Germinal center (tissue), 1 donor: ENCODE data around the gene REEP6.
"Not testable (repeated sequence)": the region's sequence is repeated elsewhere in the genome, so short reads cannot be mapped to it uniquely, and the experiment has no call there.

Source experiments
- DNase-seq: peaks from one replicate; pipeline ENCODE4 v3.0.0; 2012; ENCODE audit warnings: mixed read lengths, low spot score

The REEP6 gene

DNA sequence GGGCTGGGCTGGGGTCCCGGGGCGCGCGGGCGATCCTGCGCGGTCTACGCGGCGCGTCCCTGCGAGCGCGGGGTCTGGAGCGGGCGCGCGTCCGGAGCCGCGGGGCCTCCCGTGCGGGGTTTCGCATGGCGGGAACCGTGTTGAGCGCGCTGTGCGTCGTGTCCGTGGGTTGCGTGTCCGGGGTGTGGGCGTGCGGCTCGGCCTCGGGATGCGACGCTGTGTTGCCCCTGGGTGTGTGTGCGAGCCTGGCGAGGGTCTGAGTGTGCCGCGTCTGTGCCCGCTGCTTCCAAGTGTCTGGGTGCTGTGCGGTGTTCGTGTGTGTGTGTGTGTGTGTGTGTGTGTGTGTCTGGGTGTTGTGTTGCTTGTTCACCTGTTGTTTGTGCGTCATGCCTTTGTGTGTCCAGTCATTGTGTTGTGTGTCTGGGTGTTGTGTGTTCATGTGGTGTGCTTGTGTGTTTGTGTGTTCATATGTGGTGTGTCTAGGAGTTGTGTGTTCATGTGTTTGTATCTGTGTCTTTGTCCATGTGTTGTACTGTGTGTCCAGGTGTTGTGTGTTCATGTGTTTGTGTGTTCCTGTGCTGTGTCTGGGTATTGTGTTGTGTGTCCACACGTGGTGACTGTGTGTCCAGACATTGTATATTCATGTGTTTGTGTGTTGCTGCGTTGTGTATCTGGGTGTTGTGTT lies 33.4 kb downstream of the REEP6 start:
- no peak for DNase-seq

DNA sequence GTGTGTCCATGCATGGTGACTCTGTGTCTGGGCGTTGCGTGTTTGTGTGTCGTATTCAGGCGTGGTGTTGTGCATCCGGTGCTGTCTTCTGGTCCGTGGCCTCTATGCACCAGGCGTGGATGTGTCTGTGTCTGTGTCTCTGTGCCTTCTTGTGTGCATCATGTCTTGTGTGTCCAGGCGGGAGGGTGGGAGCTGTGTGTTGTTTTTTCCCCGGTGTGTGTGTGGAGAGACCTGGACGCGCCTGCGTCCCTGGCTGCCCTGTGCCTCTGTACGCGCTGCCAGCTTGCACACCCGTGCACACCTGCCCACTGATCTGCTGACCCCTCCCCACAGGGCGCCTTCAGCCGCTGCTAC lies 34.0 kb downstream of the REEP6 start:
- no peak for DNase-seq

DNA sequence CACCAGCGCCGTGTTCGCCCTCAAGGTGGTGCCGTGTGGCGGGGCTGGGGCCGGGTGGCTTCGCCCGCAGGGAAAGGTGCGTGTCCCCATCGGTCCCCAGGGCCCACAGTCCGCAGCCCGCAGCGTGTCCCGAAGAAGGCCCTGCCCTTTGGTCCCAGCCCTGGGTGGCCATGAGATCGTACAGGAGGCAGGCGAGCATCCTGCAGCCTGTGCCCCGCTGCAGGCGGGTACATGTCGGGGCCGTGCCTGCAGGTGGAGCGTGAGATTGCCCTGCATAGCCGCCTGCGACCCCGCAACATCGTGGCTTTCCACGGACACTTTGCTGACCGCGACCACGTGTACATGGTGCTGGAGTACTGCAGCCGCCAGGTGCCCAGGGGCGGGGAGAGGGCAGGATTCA lies 34.4 kb downstream of the REEP6 start:
- DNase-seq = no peak

DNA sequence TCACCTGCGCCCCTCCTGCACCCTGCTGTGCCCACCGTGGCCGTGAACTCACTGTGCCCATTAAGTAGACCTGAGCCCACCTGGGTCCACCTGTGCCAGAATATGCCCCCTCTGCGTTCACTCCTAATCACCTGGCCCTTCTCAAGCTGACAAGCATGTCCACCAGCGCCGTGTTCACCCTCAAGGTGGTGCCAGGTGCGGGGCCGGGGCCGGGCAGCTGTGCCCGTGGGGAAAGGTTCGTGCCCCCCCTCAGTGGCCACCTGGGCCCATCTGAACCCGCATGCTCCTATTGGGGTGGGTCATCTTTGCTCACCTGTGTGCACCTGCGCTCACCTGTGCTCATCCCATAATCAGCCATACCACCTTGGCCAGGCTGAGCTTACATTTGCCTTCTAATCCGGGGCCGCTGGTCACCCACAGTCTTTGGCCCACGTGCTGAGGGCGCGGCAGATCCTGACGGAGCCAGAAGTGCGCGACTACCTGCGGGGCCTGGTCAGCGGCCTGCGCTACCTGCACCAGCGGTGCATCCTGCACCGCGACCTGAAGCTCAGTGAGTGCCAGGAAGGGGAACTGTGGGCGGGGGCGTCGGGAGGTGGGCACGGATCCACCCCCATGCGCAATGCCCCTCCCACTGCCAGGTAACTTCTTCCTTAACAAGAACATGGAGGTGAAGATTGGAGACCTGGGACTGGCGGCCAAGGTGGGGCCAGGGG lies 35.2 kb downstream of the REEP6 start:
- no peak for DNase-seq

DNA sequence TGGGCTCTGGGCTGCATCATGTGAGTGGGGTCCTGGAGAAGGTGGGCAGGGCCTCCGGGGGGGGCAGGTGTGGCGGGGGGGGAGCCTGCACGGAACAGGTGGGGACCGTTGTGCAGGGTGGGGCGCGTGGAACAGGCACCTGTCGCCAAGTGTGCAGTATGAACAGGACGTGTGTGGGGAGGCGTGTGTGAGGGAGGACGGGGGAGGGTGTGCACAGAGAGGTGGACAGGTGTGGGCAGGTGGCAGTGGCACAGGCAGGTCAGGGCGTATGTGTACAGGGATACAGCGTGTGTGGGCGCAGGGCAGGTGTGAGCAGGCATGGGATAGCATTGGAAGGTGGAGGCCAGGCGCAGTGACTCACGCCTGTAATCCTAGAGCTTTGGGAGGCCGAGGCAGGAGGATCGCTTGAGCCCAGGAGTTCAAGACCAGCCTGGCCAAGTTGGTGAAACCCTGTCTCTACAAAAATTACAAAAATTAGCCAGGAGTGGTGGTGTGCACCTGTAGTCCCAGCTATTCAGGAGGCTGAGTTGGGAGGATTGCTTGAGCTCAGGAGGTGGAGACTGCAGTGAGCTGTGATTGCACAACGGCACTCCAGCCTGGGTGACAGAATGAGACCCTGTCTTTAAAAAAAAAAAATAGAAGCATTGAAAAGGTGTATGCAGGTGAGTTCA lies 36.1 kb downstream of the REEP6 start:
- DNase-seq = no peak

DNA sequence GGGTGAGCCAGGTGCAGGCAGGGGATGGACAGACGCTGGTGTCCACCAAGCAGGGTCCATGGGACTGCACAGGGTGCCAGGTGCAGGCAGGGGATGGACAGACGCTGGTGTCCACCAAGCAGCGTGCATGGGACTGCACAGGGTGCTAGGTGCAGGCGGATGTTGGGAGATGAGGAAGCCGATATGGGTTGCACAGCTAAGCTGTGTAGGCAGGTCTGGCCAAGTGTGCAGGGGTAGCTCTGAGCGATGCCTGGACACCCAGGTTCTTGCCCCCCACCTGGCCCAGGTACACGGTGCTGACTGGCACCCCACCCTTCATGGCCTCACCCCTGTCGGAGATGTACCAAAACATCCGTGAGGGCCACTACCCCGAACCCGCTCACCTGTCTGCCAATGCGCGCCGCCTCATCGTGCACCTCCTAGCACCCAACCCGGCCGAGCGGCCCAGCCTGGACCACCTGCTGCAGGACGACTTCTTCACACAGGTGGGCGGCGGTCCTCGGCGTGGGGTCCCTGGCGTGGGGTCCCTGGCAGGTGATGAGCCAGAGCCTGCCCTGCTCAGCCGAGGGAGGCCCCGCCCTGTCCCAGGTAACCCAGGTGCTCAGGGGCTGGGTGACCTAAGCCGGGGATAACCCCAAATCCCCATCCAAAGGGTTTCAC lies 36.8 kb downstream of the REEP6 start:
- DNase-seq = no peak

DNA sequence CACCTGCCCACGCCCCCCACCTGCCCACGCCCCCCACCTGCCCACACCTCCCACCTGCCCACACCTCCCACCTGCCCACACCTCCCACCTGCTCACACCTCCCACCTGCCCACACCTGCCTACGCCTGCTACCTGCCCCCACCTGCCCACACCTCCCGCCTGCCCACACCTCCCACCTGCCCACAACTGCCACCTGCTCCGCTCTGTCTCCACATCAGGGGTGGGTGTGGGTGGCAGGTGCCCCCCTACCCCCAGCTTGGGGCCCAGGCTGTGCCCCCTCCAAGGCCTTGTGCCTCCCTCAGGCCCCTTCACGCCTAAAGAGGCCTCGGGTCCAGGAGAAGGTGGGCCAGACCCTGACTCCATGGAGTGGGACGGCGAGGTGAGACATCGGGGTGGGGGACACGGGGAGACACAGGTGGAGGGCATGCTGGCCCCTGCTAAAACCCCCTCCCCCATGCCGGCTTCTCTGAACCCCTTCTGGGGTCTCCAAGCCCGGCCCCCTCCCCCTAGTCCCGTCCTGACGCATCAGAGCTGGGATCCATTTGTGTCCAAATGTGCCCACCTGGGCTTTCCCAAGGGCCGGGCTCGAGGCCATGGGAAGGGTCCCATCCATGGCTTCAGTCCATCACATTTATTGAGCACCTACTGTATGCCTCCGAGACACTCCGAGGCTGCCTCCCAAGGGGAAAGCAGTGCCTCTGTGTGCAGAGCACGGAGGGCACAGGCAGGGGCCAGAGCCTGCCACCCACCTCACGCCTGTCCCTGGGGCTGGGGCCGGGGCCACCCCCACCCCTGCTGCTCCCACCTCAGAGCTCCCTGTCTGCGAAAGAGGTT lies 37.8 kb downstream of the REEP6 start:
- no peak for DNase-seq

DNA sequence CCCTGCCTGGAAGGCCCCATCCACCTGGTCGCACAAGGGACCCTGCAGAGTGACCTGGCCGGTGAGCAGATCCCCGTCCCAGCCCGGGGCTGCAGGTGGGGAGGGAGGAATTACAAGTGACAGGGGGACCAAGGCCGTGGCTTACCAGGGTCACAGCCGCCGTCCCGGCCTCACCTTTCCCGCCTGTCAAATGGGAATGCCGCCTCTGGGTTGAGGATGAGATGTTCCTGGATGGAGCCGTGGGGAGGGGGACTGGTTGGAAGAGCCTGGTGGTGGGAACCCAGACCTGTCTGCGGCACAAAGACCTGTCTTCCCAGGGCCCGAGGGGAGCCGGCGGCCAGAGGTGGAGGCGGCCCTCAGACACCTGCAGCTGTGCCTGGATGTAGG lies 38.4 kb downstream of the REEP6 start:
- no peak for DNase-seq

DNA sequence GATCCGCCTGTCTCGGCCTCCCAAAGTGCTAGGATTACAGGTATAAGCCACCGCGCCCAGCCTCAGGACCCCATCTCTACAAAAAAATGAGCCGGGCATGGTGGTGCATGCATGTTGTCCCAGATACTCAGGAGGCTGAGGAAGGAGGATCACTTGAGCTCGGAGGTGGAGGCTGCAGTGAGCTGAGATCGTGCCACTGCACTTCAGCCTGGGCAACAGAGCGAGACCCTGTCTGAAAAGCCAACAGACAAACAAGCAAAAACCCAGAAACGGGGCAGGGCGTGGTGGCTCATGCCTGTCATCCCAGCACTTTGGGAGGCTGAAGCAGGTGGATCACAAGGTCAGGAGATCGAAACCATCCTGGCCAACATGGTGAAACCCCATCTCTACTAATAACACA lies 39.9 kb downstream of the REEP6 start:
- DNase-seq = not testable (repeated sequence)

DNA sequence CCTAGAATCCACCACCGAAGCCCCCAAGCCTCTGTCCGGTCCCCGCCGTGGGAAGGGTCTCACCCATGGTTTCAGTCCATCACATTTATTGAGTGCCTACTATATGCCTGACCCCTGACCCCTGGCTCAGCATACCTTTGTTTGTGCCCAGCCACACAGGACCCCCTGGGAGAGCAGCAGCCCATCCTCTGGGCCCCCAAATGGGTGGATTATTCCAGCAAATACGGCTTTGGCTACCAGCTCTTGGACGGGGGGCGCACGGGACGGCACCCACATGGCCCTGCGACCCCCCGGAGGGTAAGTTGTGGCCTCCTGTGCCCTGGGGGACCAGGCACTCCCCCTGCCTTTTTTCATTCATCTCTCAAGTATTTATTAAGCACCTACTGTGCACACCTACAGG lies 40.6 kb downstream of the REEP6 start:
- DNase-seq = no peak

DNA sequence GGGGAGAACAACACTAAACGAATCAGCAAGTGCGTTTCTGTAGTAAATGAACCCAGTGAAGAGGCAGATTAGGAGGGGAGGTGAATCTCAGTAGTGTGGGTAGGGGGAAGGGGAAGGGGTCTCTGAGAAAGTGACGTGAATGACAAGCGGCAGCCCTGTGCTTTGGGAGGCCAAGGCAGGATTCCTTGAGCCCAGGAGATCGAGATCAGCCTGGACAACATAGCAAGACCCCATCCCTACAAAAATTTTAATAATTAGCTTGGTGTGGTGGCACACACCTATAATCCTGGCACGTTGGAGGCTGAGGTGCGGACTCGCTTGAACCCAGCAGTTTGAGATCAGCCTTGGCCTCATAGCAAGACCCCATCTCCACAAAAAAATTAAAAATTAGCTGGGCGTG lies 41.0 kb downstream of the REEP6 start:
- DNase-seq = no peak

DNA sequence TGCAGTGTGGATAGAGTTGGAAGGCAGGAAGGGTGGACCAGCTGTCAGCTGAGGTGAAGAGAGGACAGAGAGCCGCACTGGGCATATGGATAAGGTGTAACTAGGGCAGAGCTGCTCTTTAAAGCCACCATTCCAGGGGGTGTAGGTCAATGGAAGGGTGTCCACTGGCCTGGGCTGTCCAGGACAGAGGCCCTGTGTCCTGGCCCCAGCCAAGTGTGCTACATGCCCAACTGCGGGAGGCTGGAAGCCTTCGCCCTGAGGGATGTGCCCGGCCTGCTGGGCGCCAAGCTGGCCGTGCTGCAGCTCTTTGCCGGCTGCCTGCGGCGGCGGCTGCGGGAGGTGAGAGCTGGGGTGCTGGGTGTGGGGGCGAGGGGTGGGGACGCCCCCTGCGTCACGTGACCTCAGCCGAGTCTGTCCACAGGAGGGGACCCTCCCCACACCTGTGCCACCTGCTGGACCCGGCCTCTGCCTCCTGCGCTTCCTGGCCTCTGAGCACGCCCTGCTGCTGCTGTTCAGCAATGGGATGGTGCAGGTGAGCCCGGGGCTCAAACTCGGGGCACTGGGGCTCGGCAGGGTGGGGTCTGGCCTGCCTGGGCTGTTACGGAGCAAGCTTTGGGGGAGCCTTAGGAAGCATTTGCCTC lies 42.6 kb downstream of the REEP6 start:
- DNase-seq = no peak

DNA sequence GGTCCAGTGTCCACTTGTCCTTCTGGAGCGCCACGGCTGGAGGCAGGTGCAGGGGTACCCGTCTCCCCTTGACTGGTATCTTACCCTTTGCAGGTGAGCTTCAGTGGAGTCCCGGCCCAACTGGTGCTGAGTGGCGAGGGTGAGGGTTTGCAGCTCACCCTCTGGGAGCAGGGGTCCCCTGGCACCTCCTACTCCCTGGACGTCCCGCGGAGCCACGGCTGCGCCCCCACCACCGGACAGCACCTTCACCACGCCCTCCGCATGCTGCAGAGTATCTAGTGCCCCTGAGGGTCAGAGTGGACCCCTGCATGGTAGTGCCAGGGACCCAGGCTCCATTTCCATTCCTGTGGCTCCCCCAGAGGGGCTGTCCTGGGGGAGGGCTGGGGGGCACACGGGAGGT lies 44.0 kb downstream of the REEP6 start:
- no peak for DNase-seq

DNA sequence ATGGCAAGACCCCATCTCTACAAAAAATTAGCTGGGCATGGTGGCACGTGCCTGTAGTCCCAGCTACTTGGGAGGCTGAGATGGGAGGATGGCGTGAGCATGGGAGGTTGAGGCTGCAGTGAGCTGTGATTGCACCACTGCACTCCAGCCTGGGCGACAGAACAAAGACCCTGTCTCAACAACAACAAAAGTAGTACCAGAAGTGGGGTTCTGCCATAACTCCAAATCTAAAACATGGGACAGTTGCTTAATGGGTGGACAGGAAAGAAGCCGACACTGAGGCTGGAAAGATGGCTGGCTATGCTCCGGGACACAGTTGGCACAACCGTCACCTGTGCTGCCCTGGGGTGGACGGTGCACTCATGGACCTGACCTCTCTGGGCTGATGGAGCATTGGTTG lies 44.7 kb downstream of the REEP6 start:
- not testable (repeated sequence) for DNase-seq

DNA sequence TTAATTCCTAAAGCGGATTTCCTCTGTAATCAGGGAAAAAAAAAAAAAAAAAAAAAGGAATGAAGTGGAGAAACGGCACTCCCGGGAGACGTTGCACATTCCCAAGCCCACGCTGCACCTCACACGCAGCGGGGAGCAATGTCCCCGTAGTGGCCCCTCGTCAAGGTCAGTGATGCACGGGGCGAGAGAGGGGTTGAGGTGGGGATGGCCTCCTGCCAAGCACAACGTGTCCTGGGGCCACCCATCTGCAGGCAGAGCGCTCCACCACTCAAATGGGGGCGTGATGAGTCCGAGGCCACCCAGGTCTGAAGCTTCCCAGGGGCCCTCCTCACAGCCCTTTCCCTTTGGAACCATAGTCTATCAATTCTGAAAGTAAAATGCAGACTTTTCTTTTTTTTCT lies 48.0 kb downstream of the REEP6 start:
- DNase-seq = no peak

DNA sequence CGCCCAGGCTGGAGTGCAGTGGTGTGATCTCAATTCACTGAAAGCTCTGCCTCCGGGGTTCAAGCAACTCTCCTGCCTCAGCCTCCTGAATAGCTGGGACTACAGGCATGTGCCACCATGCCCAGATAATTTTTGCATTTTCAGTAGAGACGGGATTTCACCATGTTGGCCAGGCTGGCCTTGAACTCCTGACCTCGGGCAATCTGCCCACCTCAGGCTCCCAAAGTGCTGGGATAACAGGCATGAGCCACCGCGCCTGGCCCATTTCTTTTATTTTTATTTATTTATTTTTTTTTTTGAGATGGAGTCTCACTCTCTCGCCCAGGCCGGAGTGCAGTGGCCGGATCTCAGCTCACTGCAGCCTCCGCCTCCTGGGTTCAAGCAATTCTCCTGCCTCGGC lies 48.8 kb downstream of the REEP6 start:
- DNase-seq = not testable (repeated sequence)

DNA sequence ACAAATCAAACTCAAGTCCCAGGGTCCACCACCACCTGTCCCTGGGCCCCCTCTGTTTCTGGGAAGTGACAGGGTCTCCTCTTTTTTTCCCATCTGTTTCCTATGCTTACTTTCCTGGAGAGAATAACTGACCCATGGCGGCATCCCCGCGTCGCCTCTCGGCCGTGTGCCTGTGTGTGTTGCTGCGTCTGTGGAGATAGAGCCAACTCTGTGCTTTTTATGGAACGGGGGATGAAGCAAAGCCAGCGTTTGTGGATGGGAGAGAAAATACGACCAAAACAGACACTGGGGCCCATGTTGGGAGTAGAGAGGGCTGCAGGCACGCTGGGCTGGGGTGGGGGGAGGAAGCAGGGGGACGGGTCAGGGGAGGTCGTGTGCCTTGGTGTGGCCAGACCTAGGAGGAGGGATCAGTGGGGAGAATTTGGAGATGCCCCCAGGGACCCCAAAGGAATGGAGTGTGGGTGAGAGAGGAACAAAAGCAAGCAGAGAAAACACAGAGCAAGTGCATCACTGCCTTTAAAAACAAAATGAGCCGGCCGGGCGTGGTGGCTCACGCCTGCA lies 49.5 kb downstream of the REEP6 start:
- no peak for DNase-seq
